H9 (cell line): ENCODE data around the gene TMEM132D. TPM values are rescaled to one million over a fixed set of nuclear protein-coding genes. Genes with fewer than 3 reads are reported as not detected.

ENCODE experiments used
- DNase-seq: peaks from one replicate; pipeline ENCODE4 v3.0.0-alpha.2; 2017
- H2AFZ ChIP-seq: one replicate; pipeline ENCODE4 v1.6.1; 2013; ENCODE audit warnings: mild to moderate bottlenecking, low read length, control low read depth, moderate library complexity
- H2AK5ac ChIP-seq: 2 replicates; pipeline ENCODE4 v1.6.1; 2013; ENCODE audit warnings: low read length, control low read depth, mixed read lengths; ENCODE audit not compliant: insufficient read length
- H2BK120ac ChIP-seq: one replicate; pipeline ENCODE4 v1.6.1; 2013; ENCODE audit warnings: low read depth, mild to moderate bottlenecking, low read length, control low read depth, inconsistent platforms; ENCODE audit not compliant: poor library complexity, severe bottlenecking
- H2BK12ac ChIP-seq: 2 replicates; pipeline ENCODE4 v1.6.1; 2013; ENCODE audit warnings: low read length, control low read depth, mixed read lengths, low read depth; ENCODE audit not compliant: insufficient read length
- H2BK15ac ChIP-seq: 2 replicates; pipeline ENCODE4 v1.6.1; 2013; ENCODE audit warnings: low read depth, low read length, control low read depth
- H2BK20ac ChIP-seq: one replicate; pipeline ENCODE4 v1.6.1; 2013; ENCODE audit warnings: low read depth, mild to moderate bottlenecking, low read length, control low read depth, inconsistent platforms; ENCODE audit not compliant: poor library complexity, severe bottlenecking
- H2BK5ac ChIP-seq: 2 replicates; pipeline ENCODE4 v1.6.1; 2013; ENCODE audit warnings: low read length, control low read depth, mixed read lengths; ENCODE audit not compliant: insufficient read length
- H3K14ac ChIP-seq: 2 replicates; pipeline ENCODE4 v1.6.1; 2013; ENCODE audit warnings: low read length, control low read depth; ENCODE audit not compliant: insufficient read depth
- H3K18ac ChIP-seq: 2 replicates; pipeline ENCODE4 v1.6.1; 2013; ENCODE audit warnings: low read depth, mild to moderate bottlenecking, mixed read lengths, low read length, control low read depth; ENCODE audit not compliant: insufficient read length
- H3K23ac ChIP-seq: 2 replicates; pipeline ENCODE4 v1.6.1; 2013; ENCODE audit warnings: low read length, control low read depth, mixed read lengths, low read depth; ENCODE audit not compliant: insufficient read length
- H3K23me2 ChIP-seq: 2 replicates; pipeline ENCODE4 v1.6.1; 2013; ENCODE audit warnings: low read depth, mild to moderate bottlenecking, mixed read lengths, low read length, control low read depth; ENCODE audit not compliant: insufficient read length, poor library complexity, severe bottlenecking
- H3K27ac ChIP-seq: 2 replicates; pipeline ENCODE4 v1.5.1; 2013; ENCODE audit warnings: low read length, control low read depth, mixed read lengths, low read depth; ENCODE audit not compliant: insufficient read length
- H3K27me3 ChIP-seq: 2 replicates; pipeline ENCODE4 v1.6.1; 2013; ENCODE audit warnings: low read length, control low read depth, inconsistent platforms; ENCODE audit not compliant: insufficient read depth
- H3K4ac ChIP-seq: 2 replicates; pipeline ENCODE4 v1.6.1; 2013; ENCODE audit warnings: low read depth, mild to moderate bottlenecking, control low read depth, inconsistent platforms, low read length, moderate library complexity
- H3K4me1 ChIP-seq: 2 replicates; pipeline ENCODE4 v1.6.1; 2013; ENCODE audit warnings: low read length, control low read depth, inconsistent platforms; ENCODE audit not compliant: insufficient read depth
- H3K4me2 ChIP-seq: 2 replicates; pipeline ENCODE4 v1.6.1; 2013; ENCODE audit warnings: low read length, control low read depth, mixed read lengths; ENCODE audit not compliant: insufficient read length, insufficient read depth
- H3K56ac ChIP-seq: 2 replicates; pipeline ENCODE4 v1.6.1; 2013; ENCODE audit warnings: low read depth, mild to moderate bottlenecking, mixed read lengths, low read length, control low read depth; ENCODE audit not compliant: insufficient read length
- H3K79me1 ChIP-seq: 2 replicates; pipeline ENCODE4 v1.6.1; 2013; ENCODE audit warnings: low read depth, mild to moderate bottlenecking, moderate library complexity, low read length, control low read depth, inconsistent platforms; ENCODE audit not compliant: insufficient read depth, poor library complexity, severe bottlenecking
- H3K79me2 ChIP-seq: 2 replicates; pipeline ENCODE4 v1.6.1; 2013; ENCODE audit warnings: low read length, control low read depth, inconsistent platforms; ENCODE audit not compliant: insufficient read depth
- H3K9ac ChIP-seq: 2 replicates; pipeline ENCODE4 v1.6.1; 2013; ENCODE audit warnings: low read length, control low read depth, mixed read lengths; ENCODE audit not compliant: insufficient read length; ENCODE audit errors: extremely low read depth
- H3K9me3 ChIP-seq: one replicate; pipeline ENCODE4 v1.6.1; 2013; ENCODE audit warnings: low read depth, low read length, inconsistent platforms; ENCODE audit not compliant: control insufficient read depth
- H3T11ph ChIP-seq: one replicate; pipeline ENCODE4 v1.6.1; 2013; ENCODE audit warnings: mild to moderate bottlenecking, low read length, control low read depth, inconsistent platforms
- H4K20me1 ChIP-seq: one replicate; pipeline ENCODE4 v1.6.1; 2013; ENCODE audit not compliant: control insufficient read depth, insufficient read length, insufficient read depth
- H4K5ac ChIP-seq: 2 replicates; pipeline ENCODE4 v1.6.1; 2013; ENCODE audit warnings: low read depth, mild to moderate bottlenecking, mixed read lengths, low read length, control low read depth; ENCODE audit not compliant: insufficient read length
- H4K8ac ChIP-seq: replicated peaks from 2 replicates; pipeline ENCODE4 v1.6.1; 2013; ENCODE audit warnings: low read length, control low read depth, mixed read lengths, low read depth; ENCODE audit not compliant: insufficient read length
- H4K91ac ChIP-seq: 2 replicates; pipeline ENCODE4 v1.6.1; 2013; ENCODE audit warnings: low read depth, mild to moderate bottlenecking, moderate library complexity, mixed read lengths, low read length, control low read depth; ENCODE audit not compliant: insufficient read length
- H3K27ac Mint-ChIP-seq, 3 experiments: 2 replicates in 2 of 3; 3 replicates in 1 of 3; pipeline ENCODE4 v1.8.0; 2020 to 2021; ENCODE audit warnings: mixed read lengths in 3 of 3, mild to moderate bottlenecking in 1 of 3, moderate library complexity in 1 of 3
- H3K27me3 Mint-ChIP-seq: 2 replicates; pipeline ENCODE4 v1.8.0; 2021; ENCODE audit warnings: low read depth, mild to moderate bottlenecking, moderate library complexity, mixed read lengths
- H3K36me3 Mint-ChIP-seq, 3 experiments: 2 replicates in 2 of 3; 3 replicates in 1 of 3; pipeline ENCODE4 v1.8.0; 2020 to 2021; ENCODE audit warnings: low read depth in 3 of 3, mixed read lengths in 3 of 3; ENCODE audit not compliant: insufficient read depth in 1 of 3
- H3K4me1 Mint-ChIP-seq, 2 experiments: 2 replicates each; pipeline ENCODE4 v1.8.0; 2020; ENCODE audit warnings: mixed read lengths in 2 of 2
- H3K4me3 Mint-ChIP-seq, 2 experiments: 2 replicates in 1 of 2; 3 replicates in 1 of 2; pipeline ENCODE4 v1.8.0; 2020 to 2021; ENCODE audit warnings: mild to moderate bottlenecking in 2 of 2, mixed read lengths in 2 of 2, moderate library complexity in 1 of 2
- H3K9me3 Mint-ChIP-seq, 2 experiments: 2 replicates in 1 of 2; 3 replicates in 1 of 2; pipeline ENCODE4 v1.8.0; 2020; ENCODE audit warnings: mild to moderate bottlenecking in 2 of 2, mixed read lengths in 2 of 2, moderate library complexity in 1 of 2
- WGBS: extraction: QIAGEN DNeasy Blood & Tissue Kit; methylation state at CpG from one replicate; pipeline ENCODE4 v1.1.7; 2013; ENCODE audit warnings: missing lambda C conversion rate, low lambda C conversion rate, mixed read lengths; ENCODE audit not compliant: insufficient read length; ENCODE audit errors: extremely low coverage; 5-methylcytosine and 5-hydroxymethylcytosine counted together
- total RNA-seq: library from RNA; stranded (reverse); gene quantifications from 2 replicates; pipeline ENCODE4 v1.2.1, GENCODE V29; 2021
- TF ChIP-seq, protein P1 (sequence below): fragments of 200-600 bp; sonication (generic); conservative IDR thresholded peaks from 3 replicates; pipeline ENCODE4 v1.8.0; 2021; ENCODE audit warnings: antibody characterized with exemption, mild to moderate bottlenecking

TMEM132D gene
- total RNA-seq, 1 experiment from 2014 or later, result 6.1 TPM

DNA sequence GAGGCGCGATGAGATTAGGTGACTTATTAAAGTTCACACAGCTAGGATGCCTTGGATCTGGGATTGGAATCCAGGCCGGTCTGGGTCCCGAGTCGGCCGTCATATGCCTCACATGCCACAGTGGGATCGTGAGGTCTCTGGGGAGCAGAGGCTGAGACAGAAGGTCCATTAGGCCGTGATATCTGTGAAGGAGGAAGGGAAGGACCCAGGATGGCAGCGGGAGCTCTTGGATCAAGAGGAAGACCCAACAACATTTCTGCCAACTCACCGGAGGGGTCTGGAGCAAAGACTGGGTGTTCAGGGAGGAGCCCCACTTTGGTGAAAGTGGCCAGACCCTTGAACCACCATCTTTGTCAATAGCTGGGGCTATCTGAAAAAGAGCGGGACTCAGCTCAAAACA lies 807.6 kb downstream of the TMEM132D start:
- no peaks in the 10 kb centered on the region for H3K79me1 ChIP-seq
- no peak for DNase-seq
- H4K5ac ChIP-seq, result no peak overlapping the region
- no peak overlapping the region for H2BK20ac ChIP-seq
- peaks cover 0 to 2% (median 0%) of the 10 kb centered on the region in 3 experiments; a peak in 1 of 7 replicates for H3K36me3 Mint-ChIP-seq
- no peak overlapping the region for H3K4me2 ChIP-seq
- no peak overlapping the region for H3K23ac ChIP-seq
- H2BK120ac ChIP-seq, result no peak overlapping the region
- no peak overlapping the region for H3T11ph ChIP-seq
- no peak overlapping the region for H3K18ac ChIP-seq
- peaks cover 3 to 4% of the 10 kb centered on the region in 2 experiments; a peak in 2 of 5 replicates for H3K9me3 Mint-ChIP-seq
- peaks cover 6% of the 10 kb centered on the region for H3K27me3 Mint-ChIP-seq
- no peaks in the 10 kb centered on the region for H3K23me2 ChIP-seq
- peaks cover 0 to 4% of the 10 kb centered on the region in 2 experiments; a peak in 1 of 4 replicates for H3K4me1 Mint-ChIP-seq
- WGBS, result no CpG with 5 or more reads among the region's 11 CpGs
- H3K27ac ChIP-seq, result no peak overlapping the region
- H3K56ac ChIP-seq, result no peak overlapping the region
- no peak overlapping the region for H3K4ac ChIP-seq
- H3K4me3 Mint-ChIP-seq, result no peak overlapping the region
- no peaks in the 10 kb centered on the region for H3K27me3 ChIP-seq
- no peaks in the 10 kb centered on the region for H3K4me1 ChIP-seq
- H4K91ac ChIP-seq, result no peak overlapping the region
- H2BK5ac ChIP-seq, result no peak overlapping the region
- peak overlapping the region in 1 of 3 experiments; percentile 11; a peak in 1 of 7 replicates for H3K27ac Mint-ChIP-seq
- H2AFZ ChIP-seq, result no peak overlapping the region
- H3K9me3 ChIP-seq, result no peaks in the 10 kb centered on the region
- H2BK12ac ChIP-seq, result no peak overlapping the region
- no peaks in the 10 kb centered on the region for H3K79me2 ChIP-seq
- no peak overlapping the region for H2BK15ac ChIP-seq
- H4K20me1 ChIP-seq, result no peaks in the 10 kb centered on the region
- no peak overlapping the region for H3K14ac ChIP-seq
- TF ChIP-seq, protein P1, sequence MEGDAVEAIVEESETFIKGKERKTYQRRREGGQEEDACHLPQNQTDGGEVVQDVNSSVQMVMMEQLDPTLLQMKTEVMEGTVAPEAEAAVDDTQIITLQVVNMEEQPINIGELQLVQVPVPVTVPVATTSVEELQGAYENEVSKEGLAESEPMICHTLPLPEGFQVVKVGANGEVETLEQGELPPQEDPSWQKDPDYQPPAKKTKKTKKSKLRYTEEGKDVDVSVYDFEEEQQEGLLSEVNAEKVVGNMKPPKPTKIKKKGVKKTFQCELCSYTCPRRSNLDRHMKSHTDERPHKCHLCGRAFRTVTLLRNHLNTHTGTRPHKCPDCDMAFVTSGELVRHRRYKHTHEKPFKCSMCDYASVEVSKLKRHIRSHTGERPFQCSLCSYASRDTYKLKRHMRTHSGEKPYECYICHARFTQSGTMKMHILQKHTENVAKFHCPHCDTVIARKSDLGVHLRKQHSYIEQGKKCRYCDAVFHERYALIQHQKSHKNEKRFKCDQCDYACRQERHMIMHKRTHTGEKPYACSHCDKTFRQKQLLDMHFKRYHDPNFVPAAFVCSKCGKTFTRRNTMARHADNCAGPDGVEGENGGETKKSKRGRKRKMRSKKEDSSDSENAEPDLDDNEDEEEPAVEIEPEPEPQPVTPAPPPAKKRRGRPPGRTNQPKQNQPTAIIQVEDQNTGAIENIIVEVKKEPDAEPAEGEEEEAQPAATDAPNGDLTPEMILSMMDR, result no peak
- H4K8ac ChIP-seq, result no peak overlapping the region
- H3K9ac ChIP-seq, result no peak overlapping the region
- no peak overlapping the region for H2AK5ac ChIP-seq
